ENCODE measurements around the gene CPSF6. TPM values are rescaled to one million over a fixed set of nuclear protein-coding genes. Genes with fewer than 3 reads are reported as not detected.

Gene CPSF6
- total RNA-seq, 1 donor = 27.2 TPM

- TF ChIP-seq CTCF (IDR thresholded peaks at IDR 0.05; ENCODE audit: insufficient read depth, low read depth, low read length) = no peak
- no peak for DNase-seq (ENCODE audit: low read depth)
Measured at GRCh38 chr12:69214169-69214568, 25.2 kb upstream of the CPSF6 start.

DNA sequence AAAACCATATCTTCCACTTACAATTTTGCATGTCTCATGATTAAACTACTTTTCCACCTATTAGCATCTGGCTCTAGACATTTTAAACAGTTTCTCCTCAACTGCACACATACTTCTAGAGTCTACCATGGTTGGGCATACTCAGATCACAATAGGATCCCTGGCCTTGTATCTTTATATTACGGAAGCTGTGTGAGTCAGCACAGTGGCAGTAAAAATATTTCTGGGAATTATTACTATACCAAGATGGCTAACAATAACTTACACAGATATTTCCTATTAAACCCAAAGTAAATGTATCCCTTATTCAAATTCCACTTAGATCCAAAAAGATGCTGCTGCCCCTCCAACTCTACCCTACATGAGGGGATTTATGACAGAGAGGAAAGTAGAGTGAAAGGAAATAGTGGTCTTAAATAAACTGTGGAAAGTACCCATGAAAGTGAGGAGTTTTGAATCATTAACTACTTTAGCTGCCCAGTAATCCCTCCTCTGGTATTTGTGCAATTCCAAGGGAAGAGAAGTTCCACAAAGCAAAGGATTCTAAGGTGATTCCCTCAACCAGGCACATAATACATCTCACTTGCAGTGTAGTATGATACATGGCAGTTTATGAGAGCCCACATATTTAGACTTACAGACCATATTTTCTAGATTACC lies 14.0 kb upstream of the CPSF6 start:
- no peak for DNase-seq (ENCODE audit: low read depth)
- H3K4me3 ChIP-seq (ENCODE audit: low read depth, low read length) = no peak overlapping the region
- TF ChIP-seq CTCF (IDR thresholded peaks at IDR 0.05; ENCODE audit: insufficient read depth, low read depth, low read length) = no peak

More at GRCh38 chr12:69214169-69214568, 25.2 kb upstream of the CPSF6 start:
- H3K4me3 ChIP-seq (ENCODE audit: low read depth, low read length) = no peak overlapping the region

DNA sequence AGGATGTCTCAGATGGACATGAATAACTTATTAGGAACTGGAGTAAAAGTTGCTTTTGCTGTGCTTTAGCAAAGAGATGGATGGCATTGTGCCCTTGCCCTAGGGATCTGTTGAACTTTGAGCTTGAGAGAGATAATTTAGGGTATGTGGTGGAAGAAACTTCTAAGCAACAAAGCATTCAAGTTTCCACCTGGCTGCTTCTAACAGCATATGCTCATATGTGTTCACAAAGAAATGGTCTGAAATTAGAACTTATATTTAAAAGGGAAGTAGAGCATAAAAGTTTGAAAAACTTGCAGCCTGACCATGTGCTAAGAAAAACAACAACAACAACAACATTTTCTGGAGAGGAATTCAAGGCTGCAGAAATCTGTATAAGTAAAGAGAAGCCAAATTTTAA lies 7.9 kb upstream of the CPSF6 start:
- no peak overlapping the region for H3K4me3 ChIP-seq (ENCODE audit: low read depth, low read length)
- TF ChIP-seq CTCF (IDR thresholded peaks at IDR 0.05; ENCODE audit: insufficient read depth, low read depth, low read length) = no peak
- no peak for DNase-seq (ENCODE audit: low read depth)

DNA sequence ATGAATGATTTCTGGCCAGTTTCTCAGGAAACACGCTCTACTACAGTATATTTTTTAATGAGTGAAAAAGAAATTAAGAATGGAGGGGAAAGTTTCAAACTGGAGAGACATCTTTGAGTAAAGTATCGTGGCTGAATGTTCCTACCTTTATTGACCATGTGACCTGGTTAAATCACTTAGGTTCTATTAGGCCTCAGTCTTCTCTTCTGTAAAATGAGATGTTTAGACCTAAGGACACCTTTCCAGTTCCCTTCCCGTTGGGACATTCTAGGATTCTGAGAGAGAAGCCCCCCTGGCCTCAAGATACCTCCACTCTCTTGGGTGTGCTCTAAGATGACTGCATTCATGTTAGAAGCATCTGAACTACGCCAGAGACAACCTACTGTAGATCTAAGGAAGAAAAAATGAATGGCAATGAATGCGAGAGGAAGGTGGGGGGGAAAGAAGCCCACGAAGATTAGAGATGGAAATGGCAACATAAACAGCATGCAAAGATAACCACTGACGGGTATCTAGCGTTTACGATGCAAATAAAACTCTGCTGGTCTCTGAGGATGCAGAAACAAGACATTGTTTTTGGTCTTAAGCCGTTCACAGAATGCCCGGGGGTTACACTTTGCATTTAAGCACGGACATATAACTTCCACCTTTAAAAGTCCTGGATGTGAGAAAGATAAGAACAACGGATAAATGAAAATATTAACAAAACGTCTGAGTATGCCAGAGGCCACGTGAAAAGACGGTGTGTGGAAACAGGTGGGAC lies 599 bp upstream of the CPSF6 start:
- H3K4me3 ChIP-seq (ENCODE audit: low read depth, low read length) = peak overlapping the region; percentile 63
- TF ChIP-seq CTCF (IDR thresholded peaks at IDR 0.05; ENCODE audit: insufficient read depth, low read depth, low read length) = no peak
- no peak for DNase-seq (ENCODE audit: low read depth)

DNA sequence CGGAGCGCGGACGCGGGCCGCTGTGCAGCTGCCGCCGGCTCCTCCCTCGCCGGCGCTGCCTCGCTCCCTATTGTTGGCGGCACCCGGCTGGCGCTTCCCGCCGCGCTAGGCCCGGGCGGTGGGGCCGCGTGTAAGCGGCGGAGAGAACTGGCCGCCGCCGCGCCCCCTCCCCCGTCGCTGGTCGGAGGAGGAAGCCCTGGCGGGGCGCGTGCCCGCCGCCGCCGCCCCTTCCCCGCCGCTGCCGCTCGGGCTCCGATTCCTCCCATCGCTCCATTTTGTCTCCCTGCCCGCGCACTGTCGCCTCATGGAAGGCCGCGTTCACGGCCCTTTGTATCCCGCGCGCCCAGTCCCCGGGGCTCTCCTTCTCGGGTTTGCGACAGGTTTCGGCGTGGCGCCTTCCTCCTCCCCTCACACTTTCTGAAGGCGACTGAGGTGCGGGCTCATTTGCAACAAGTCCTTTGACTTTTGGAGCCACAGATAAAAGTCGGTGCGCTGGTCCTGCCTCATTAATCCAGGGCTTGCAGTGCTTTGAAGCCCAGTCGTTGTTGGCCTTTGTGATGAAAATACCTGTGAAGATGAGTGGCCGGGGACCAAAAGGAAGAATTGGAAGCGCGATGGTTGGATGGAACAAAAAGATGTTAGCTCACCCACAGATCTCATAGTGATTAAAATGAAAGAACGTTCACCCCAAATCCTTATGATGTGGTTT lies 707 bp downstream of the CPSF6 start:
- peak overlapping the region; percentile 87 for H3K4me3 ChIP-seq (ENCODE audit: low read depth, low read length)
- DNase-seq (ENCODE audit: low read depth) = peak; percentile 43
- TF ChIP-seq CTCF (IDR thresholded peaks at IDR 0.05; ENCODE audit: insufficient read depth, low read depth, low read length) = no peak

DNA sequence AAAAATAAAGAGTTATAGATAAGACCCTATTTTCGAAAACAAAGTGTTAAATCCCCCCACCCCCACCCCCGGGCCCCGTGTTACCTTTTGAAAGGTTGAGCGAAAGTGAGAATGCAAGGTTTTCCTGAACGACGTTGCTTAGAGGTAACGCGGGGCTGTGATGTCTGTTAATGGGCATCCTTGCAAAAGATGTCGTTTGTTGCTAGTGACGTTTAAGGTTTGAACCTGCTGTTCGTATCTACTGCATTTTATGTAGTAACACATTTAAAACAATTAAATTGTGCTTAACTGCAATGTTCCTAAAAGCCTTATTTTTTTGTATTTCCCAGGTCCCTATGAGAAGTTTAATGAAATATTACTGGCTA lies 1.2 kb downstream of the CPSF6 start:
- no peak for TF ChIP-seq CTCF (IDR thresholded peaks at IDR 0.05; ENCODE audit: insufficient read depth, low read depth, low read length)
- H3K4me3 ChIP-seq (ENCODE audit: low read depth, low read length) = peak overlapping the region; percentile 87
- peak; percentile 28 for DNase-seq (ENCODE audit: low read depth)
